ENCODE results near the gene SERGEF.

SERGEF gene

DNA sequence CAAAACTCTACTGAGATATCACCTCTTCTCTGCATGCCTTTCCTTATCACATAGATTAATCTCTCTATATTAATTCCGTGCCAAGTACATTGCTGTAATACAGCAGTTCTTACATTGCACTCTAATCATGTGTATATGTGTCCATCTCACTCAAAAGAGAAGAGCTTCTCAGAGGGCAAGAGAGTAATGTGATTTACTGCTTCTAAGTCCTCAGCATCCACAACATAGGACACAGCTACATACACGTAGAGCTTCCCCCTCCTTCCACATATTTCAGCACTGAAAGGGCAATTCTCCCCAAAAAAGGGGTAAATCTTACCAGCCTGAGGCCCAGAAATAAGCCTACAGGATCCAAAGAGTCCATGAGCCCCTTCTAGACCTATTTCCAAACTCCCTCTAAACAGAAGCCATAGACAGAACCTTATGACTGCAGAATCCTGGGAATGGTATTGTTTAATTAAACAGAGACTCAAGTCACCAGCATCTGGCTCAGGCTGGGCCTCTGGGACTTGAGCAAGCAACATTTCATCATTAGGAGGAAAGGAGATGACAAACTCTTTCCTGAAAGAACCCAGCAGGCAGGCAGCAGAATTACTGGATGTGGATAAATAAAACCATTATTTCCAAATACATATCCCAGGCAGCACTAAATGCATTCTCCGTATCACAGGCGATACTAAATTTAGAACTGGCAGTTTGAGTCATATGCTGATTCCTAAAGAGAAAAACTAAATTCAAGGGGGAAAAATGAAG, 191.0 kb downstream of the SERGEF start:
- in situ Hi-C loops (cut with MboI; ENCODE audit: low sequenced_read_pairs) = no loop called here

DNA sequence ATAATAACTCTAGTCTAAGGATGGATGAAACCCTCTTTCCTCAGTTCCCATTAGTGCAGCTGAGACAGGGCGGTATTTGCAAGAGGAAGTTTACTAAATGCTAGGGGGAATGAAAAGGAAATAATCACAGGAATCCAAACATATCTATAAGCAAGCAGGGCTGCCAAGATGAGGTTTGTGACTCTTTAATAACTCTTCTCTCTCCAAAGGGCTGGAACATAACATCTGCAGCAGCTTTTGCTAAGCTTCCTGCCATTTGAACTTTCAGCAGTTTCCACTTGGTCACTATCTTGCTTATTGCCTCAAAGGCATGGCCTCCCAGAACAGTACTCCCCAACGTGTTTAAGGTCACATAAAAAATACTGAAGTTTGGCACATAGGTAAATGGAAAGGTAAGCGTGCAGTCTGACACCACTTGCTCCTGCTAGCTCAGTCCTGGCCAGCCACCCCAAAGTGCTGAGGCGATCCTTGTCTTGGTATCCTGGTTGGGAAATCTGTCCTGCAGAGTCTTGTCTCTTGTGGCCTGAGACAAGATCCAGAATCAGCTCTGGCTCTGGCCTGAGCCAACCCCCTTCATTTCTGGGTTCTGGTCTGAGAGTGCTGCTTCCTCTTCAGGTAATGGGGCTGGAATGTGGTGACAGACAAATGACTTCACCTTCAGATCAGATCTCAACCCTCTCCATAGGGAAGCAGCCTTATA, 196.5 kb downstream of the SERGEF start:
- in situ Hi-C loops (cut with MboI; ENCODE audit: low sequenced_read_pairs) = no loop called here

DNA sequence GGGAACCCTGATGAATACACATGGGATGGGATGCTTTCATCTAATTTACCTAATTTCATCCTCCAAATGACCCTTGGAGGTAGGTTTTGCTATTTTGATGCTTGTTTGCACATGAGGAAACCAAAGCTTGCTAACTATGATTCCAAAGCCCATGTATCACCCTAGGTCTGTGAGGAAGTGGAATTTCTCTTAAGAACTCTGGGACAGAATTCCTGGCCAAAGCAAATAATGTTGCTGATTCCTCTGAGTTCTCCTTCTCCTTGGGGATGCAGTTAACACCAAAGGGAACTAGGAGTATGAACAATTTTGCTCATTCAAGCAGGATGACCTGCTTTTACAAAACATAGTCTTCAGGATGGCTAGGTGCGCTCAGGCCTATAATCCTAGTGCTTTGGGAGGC, 198.3 kb downstream of the SERGEF start:
- in situ Hi-C loops (cut with MboI; ENCODE audit: low sequenced_read_pairs) = no loop called here

DNA sequence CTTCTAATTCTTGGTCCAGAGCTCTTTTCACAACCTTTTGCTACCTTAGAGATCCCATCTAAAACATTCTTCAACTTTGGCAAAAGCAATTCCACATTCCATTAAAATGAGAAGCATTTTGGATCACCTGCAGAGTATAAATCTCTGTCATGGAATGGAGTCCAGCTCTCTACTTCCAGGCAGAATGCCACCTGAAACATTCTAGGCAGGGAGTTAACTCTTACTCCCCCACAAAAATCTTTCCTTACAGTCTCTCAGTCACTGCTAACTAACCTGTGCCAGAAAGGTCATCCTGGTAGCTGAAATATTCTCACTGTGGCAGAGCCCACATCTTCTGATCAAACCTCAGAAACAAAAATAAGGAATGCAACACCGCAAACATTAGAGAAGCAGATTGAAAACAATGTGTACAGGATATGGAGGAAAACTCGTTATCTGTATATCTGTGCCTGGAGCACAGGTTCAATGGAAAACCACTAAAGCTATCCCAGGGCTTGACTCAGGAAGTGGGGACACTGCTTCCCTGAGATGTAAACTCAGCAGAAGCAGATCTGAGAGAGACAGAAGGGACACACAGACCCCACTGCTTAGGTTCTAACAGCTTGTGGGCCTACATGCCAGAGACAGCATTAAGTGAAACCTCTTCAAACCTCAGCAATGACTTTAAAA, 199.3 kb downstream of the SERGEF start:
- in situ Hi-C loops (cut with MboI; ENCODE audit: low sequenced_read_pairs) = no loop called here

DNA sequence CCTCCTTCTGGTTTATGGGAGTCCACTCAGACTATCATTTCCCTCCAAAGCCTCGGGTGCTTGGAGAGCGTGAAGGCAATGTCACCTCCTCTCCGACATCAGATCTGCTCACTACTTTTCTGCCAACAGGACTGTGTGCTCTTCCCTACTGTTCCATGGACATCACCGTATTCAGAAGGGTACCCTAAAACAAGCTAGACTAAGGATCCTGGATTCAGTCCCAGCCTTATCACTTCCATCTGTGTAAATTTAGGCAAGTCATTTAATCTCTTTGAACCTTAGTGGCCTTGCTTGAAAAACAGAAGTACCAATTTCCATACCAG, 200.0 kb downstream of the SERGEF start:
- in situ Hi-C loops (cut with MboI; ENCODE audit: low sequenced_read_pairs) = no loop called here

DNA sequence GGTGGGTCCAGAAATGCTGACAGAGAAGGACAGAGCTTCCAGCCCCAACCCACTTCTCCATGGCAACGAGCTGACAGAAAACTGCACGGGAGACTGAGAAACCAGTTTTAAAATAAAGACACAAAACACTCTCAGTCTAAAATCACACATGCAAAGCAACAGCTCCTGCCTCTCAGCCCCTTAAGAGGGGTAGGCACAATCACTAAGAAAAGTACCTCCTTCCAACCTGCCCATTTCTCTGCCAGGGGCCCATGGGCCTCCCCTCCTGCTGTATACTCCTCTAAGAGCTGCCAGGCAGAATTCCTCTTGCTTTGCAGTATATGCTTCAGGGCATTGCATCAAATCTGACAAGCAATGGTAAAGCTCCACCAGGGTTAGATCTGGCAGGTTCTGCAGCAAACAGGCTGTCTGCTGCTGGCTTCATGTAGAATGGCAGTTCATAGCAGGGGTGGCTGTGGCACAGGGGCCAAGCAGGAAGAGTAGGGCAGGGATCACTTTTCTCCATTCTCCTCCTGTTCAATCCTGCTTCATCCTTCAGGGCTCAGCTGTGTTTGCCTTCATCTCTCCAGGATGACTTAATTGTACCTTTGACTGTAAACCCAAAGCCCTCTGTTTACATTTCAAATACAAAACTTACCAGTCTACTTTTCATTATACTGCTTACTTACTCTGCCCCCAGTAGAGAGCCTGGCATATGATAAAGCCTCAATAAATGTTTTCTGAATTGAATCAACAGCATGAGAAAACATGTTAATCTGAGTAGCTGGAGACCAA, 200.6 kb downstream of the SERGEF start:
- in situ Hi-C loops (cut with MboI; ENCODE audit: low sequenced_read_pairs) = no loop called here

DNA sequence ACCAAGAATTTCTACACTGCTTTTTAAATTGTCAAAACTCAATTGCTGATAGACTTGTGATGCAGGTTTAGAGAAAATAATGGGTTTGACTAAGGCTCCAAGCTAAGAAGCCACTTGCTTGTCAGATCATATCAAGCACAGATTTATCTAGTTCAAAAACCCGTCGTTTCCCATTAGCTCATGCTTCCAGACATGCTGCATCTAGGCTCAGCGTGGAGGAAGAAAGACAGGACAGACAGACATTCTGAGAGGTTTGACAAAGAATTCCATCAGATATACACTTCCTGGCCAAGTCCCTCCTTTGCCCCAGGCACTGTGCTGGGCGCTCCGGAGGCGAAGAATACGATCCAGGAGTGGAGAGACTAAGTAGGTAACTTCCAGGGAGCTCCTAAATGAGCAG, 201.5 kb downstream of the SERGEF start:
- in situ Hi-C loops (cut with MboI; ENCODE audit: low sequenced_read_pairs) = no loop called here

DNA sequence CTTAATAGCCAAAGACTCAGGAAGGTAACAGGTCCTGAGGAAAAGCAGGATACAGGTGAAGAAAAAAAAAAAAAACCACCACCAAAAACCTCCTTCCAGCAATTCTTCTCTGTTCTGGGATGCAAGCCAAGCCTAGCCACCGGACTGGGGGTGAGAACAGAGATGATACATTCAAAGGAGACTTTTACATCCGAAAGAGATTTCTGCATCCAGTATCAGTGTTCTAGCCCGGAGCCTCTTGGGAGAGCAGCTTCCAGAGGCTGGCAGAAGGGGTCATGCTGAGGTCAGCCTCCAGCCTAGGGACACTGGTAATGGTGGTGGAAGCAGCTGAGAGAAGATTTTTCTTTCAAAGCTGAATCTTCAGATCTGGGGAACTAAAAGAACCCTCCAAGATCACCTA, 202.1 kb downstream of the SERGEF start:
- in situ Hi-C loops (cut with MboI; ENCODE audit: low sequenced_read_pairs) = no loop called here

DNA sequence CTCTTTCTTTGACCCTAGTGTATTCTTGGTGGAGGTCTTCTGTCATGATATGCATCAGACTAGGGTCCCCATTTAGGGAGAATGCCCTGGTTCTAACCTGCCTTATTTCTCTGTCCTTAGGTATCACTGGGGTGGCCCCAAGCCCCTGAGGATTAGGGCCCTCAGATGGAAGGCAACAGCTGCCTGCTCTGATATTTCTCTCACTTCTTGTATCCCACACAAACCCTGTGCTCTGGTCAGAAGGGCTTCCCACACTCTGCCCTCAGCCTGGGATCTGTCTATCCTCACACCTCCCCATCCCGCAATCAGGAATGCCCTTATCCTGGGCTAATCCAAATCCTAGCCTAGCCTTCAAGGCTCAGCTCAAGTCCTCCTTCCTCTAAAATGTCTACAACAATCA, 202.8 kb downstream of the SERGEF start:
- in situ Hi-C loops (cut with MboI; ENCODE audit: low sequenced_read_pairs) = no loop called here

DNA sequence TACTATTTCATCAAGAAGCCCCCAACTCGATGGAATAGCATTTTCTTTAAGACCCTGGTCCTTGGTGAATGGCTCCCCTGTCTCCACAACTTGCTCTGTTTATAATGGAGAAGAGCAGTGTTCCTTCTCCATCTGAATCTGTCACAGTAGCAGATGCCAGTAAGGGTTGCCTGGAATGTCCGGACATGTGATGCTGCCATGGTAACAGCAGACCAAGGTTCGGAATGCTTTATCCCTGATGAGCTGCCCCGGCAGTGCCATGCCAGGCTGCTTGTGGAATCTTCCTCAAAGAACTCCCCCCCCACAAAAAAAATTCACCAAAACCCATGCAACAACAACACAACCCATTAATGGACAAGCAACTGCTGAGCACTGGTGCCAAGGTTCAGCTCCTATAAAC, 205.8 kb downstream of the SERGEF start:
- in situ Hi-C loops (cut with MboI; ENCODE audit: low sequenced_read_pairs) = no loop called here

DNA sequence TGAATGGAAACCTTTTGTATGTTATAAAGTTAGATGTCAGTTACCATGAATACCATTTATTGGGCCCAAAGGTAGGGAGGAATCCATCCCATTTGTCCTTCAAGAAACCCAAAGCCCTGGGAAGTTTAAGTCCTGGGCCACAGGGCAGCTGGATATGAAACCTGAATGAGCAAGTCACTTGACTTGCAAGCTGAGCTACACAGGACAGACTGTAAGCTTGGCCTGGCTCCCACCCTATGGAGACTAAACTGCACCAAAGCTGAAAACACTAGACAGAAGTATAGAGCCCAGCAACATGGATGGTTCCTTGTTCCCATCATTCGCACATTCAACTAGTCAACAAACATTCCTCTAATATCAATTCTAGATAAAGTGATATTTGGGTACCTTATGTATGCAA, 207.0 kb downstream of the SERGEF start:
- in situ Hi-C loops (cut with MboI; ENCODE audit: low sequenced_read_pairs) = no loop called here

DNA sequence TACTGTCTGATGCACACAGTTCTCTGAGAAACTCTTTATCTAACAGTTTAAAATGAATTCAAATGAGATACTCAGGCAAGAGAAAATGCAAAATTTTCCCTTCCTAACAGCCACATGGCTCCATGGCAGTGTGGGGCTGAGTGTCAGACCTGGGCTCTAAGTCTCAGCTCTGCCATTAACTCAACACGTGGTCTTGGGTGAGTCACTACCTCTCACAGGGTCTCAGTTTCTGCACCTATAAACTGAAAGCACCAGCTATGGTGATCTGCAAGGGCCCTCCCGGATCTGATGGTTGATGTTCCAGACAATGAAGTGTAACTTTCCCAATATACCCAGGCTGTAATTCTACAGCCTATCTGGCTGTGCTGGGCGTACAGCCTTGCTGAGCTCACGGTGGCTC, 207.8 kb downstream of the SERGEF start:
- in situ Hi-C loops (cut with MboI; ENCODE audit: low sequenced_read_pairs) = no loop called here

DNA sequence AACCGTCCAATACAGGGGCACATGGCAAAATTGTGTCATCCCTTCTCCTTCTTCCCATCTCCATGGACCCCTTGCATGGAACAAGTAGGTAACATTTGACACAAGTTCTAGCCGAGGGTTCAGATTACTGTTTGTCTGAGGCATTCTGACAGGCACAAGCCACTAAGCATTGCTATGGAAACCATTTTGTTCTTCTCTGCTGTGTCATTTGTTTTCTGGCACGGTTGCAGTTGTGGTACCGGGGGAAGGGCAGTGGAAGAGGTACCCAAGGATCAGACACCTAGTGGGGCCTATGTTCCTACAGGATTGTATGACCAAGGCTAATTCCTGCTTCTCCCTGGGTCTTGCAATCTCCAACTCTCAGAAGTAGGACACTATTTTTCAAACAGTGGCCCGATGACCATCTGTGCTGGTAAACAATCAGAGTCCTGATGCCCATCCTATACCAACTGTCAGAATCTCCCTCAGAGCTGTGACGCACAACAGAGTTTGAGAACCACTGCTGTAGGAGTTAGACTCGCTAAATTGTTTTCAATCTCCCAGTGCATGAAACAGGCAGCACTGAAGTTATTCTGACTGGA, 209.0 kb downstream of the SERGEF start:
- in situ Hi-C loops (cut with MboI; ENCODE audit: low sequenced_read_pairs) = no loop called here

DNA sequence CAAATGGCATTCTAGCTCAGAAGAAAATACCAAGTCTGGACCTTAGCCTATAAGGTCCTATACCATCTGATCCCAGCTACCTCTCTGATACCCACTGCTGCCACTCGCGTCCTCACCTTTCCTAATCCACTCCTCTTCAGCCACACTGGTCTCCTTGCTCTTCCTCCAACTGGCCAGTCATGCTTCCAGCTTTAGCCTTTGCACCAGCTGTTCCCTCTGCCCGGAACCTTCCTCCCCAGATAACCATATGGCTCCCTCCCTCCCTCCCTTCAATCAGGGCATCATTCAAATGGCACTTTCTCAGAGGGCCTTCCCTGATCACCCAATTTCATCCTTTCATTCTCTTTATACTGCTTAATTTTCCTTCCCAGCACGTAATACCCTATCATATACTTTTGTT, 210.4 kb downstream of the SERGEF start:
- in situ Hi-C loops (cut with MboI; ENCODE audit: low sequenced_read_pairs) = no loop called here

DNA sequence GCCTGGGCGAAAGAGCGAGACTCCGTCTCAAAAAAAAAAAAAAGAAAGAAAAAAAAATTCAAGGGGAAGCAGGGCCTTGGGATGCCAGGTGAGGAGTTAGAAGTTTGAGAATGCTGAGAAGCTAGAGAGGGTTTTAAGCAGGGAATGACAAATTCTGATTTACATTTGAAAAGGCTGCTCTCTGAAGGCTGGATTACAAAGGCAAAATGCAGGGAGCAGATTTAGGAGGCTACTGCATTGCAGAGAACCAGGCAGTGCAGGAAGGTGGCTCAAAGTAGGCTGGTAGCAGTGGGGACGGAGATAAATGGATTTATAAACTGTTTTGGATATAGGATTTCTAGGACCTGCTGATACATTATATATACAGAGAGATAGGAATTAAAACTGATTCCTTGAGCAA, 211.7 kb downstream of the SERGEF start:
- in situ Hi-C loops (cut with MboI; ENCODE audit: low sequenced_read_pairs) = no loop called here

DNA sequence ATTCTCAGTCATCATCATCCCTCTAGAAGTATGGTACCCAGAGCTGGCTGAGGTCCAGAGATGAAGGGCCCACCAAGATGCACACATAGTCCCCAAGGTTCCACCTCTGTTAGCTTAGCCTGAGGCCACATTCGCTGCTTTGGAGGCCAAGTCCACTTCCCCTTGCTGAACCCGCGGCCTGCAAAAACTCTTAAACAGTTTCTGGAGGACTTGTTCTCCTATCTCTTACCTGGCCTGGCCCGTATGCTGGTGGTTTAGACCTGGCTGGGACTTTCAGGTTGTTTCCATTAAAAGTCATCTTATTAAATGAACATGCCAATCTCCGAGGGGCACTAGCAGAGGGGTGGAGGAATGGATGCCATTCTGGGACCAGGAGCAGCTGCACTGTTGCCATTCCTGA, 213.7 kb downstream of the SERGEF start:
- in situ Hi-C loops (cut with MboI; ENCODE audit: low sequenced_read_pairs) = no loop called here

DNA sequence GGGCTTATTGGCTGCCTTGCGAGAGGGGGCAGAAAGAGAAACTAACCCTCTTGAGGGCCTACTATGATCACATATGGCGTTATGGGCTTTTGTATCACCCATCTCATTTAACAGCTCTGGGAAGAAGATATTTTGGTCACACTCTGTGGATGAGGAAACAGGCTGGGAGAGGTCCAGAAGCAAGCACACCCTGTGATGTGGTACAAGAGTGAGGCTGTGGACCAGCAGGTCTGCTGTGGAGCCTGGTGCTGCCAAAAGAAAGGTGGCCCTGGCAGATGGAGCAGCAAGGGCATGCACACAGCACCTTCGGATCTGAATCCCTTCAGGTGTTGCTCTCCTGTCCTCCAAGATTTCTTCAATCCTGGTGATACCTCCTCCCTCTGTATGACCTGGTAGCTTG, 214.1 kb downstream of the SERGEF start:
- in situ Hi-C loops (cut with MboI; ENCODE audit: low sequenced_read_pairs) = no loop called here

DNA sequence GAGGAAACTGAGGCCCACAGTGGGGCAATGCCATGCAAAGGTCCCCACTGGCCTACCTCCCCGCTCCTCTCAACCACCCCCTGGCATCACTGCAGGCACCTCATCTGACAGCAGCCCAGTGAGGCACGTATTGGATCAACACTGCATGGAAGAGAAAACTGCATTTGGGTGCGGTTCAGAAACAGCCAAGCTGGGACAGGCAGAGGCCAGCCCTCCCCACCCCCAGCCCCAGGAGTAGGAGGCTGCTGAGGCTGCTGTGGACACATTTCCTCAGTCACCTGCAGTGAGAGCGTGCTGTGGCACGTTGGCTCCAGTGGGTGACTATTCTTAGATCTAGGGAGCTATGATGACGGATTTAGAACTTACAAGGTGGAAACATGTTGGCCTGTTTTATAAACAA, 214.6 kb downstream of the SERGEF start:
- in situ Hi-C loops (cut with MboI; ENCODE audit: low sequenced_read_pairs) = no loop called here

DNA sequence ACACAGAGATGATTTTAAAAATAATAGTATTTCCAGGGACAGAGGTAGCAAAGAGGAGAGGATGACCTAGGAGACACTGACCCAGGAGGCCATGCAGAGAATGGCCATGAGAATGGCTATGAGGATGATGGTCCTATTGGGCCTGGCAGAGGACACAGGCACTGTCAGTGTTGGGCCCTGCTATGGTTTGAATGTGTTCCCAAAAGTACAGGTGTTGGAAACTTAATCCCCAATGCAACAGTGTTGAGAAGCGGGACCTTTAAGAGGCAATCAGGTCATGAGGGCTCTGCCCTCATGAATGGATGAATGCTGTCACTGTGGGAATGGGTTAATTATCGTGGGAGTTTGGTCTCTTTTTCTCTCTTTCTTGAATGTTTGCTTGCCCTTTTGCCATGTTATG, 216.7 kb downstream of the SERGEF start:
- in situ Hi-C loops (cut with MboI; ENCODE audit: low sequenced_read_pairs) = no loop called here

DNA sequence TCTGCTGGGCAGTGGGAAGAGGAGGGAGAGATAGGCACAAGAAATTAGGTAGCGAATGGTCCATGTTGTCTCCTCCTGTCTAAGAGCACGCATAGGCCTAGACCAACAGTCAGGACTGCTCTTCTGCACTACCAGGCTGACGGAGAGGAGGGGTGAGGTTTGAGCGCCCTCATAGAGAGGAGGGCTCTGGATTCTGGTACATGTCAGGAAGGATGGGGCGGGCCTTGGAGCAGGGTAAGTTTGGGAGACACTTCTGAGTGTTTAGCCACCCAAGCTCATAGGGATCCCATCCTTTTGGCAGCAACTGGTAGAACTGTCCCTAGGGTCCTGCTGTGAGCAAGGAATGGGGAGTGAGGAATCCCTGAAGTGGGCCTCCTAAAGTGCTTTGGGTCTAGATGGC, 217.9 kb downstream of the SERGEF start:
- in situ Hi-C loops (cut with MboI; ENCODE audit: low sequenced_read_pairs) = no loop called here

DNA sequence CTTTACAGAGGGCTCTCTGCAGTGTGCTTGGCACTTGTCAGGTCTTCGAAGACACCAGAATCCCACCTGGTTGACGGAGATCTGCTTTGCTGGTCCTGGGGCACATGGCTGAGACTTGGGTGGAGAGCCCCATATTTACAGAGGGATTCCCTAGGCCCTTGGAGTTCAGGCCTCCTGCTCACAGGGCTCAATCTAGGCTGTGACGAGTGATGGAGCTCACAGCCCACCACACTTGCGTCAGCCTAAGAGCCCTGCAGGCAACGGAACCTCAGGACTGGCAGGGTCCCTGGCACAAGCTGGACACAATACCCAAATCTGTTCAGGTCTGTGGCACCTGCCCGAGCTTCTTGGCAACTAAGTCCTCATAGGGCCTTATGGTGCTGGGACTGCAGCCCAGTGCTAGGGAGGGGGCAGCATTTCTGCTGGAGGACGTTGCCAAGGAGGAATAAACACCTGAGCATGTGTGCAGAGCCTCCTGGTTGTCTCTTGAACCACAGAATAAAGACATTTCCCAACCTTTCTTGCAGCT, 219.1 kb downstream of the SERGEF start:
- in situ Hi-C loops (cut with MboI; ENCODE audit: low sequenced_read_pairs) = no loop called here
